ENCODE results near the gene EXOG. TPM values are rescaled to one million over a fixed set of nuclear protein-coding genes. Genes with fewer than 3 reads are reported as not detected.

Gene EXOG
- total and polyA plus RNA-seq, 12 donors: 10.7 to 39.9 (median 25.4) TPM

DNA sequence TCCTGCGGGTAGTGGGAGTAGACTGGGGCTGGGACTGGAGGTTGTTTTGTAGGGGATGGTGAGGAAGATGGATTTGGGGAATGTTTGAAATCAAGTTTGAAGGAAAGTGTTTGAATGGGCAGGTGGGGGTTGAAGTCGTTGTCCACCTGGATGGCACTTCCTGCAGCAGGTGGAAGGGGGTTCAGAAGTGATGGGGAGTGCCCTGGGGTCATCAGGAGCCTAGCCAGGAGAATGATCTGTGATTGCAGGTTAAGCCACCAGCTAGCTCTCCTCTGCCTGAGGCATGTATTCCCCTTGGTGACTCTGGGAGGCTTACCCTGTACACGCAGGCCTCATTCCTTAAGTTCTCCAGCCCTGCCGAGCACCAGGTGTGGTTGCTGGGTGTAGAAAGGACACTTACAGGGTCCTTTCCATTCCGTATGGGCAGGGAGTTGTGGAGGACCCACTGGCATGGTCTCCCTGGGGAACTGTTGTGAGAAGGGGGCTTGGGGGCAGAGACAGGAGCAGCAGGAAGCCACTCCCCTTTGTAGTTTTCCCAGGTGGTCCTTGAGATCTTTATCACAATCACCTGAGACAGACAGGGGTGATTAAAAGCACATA is 19.9 kb upstream of the EXOG start:
- intact Hi-C loops (cut with DNase I): loop anchor here in 6 of 10 donors (5.0 to 10.0 kb wide), 5 partner anchors 129 to 471 kb away; partner anchors contain the start of gene XYLB (in 2 of the 6)
- no peaks in the 10 kb centered on the region for H3K27me3 ChIP-seq
- H3K9me3 ChIP-seq: no peaks in the 10 kb centered on the region
- peaks cover 0 to 36% (median 16%) of the 10 kb centered on the region in 9 donors for H3K36me3 ChIP-seq
- H3K4me3 ChIP-seq: no peak overlapping the region
- no peak overlapping the region for H3K27ac ChIP-seq
- no peak for DNase-seq
- ATAC-seq: no peak
- TF ChIP-seq, protein P1, sequence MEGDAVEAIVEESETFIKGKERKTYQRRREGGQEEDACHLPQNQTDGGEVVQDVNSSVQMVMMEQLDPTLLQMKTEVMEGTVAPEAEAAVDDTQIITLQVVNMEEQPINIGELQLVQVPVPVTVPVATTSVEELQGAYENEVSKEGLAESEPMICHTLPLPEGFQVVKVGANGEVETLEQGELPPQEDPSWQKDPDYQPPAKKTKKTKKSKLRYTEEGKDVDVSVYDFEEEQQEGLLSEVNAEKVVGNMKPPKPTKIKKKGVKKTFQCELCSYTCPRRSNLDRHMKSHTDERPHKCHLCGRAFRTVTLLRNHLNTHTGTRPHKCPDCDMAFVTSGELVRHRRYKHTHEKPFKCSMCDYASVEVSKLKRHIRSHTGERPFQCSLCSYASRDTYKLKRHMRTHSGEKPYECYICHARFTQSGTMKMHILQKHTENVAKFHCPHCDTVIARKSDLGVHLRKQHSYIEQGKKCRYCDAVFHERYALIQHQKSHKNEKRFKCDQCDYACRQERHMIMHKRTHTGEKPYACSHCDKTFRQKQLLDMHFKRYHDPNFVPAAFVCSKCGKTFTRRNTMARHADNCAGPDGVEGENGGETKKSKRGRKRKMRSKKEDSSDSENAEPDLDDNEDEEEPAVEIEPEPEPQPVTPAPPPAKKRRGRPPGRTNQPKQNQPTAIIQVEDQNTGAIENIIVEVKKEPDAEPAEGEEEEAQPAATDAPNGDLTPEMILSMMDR (IDR thresholded peaks at IDR 0.05): no peak
- H3K4me1 ChIP-seq: peaks cover 0 to 30% (median 12%) of the 10 kb centered on the region in 9 donors
- WGBS, 2 donors: 68 to 78% methylated on average over 5 of the region's 5 CpGs

DNA sequence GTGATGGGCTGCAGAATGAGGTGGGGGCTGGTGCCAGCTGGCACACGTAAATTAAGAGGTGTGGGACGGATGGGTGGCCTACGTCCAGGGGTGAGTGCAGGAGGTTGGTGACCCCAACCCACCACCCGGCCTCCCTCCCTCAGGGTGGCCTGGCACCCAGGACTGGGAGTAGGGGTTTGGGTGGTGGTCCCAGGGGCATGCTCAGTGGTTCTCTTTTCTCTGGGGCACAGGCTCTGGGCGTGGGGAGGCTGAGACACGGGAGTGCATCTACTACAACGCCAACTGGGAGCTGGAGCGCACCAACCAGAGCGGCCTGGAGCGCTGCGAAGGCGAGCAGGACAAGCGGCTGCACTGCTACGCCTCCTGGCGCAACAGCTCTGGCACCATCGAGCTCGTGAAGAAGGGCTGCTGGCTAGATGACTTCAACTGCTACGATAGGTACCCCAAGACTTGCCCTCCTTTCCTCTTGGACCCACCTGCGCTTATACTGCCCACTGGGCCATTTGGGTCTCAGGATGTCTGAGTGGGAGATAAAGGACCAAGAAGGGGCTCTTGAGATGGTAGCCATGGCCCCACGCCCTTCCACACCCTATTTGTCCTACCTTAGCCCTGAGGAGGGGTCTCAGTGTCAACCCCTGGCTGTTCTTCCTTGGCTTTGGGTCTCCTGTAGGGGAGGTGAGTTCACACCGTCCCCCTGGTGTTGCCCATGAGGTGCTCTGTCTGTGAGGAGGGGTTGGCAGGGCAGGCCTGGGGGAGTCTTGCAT is 18.9 kb upstream of the EXOG start:
- TF ChIP-seq, protein P1 (IDR thresholded peaks at IDR 0.05): no peak
- no peak overlapping the region for H3K27ac ChIP-seq
- WGBS, 2 donors: 94% methylated on average over 21 of the region's 21 CpGs
- H3K4me3 ChIP-seq: no peak overlapping the region
- ATAC-seq: no peak
- intact Hi-C loops (cut with DNase I): loop anchor here in 6 of 10 donors (5.0 to 10.0 kb wide), 5 partner anchors 130 to 472 kb away; partner anchors contain the start of gene XYLB (in 2 of the 6)
- peaks cover 0 to 46% (median 26%) of the 10 kb centered on the region in 9 donors for H3K36me3 ChIP-seq
- no peaks in the 10 kb centered on the region for H3K9me3 ChIP-seq
- peaks cover 0 to 23% (median 12%) of the 10 kb centered on the region in 9 donors for H3K4me1 ChIP-seq
- no peaks in the 10 kb centered on the region for H3K27me3 ChIP-seq
- DNase-seq: no peak

DNA sequence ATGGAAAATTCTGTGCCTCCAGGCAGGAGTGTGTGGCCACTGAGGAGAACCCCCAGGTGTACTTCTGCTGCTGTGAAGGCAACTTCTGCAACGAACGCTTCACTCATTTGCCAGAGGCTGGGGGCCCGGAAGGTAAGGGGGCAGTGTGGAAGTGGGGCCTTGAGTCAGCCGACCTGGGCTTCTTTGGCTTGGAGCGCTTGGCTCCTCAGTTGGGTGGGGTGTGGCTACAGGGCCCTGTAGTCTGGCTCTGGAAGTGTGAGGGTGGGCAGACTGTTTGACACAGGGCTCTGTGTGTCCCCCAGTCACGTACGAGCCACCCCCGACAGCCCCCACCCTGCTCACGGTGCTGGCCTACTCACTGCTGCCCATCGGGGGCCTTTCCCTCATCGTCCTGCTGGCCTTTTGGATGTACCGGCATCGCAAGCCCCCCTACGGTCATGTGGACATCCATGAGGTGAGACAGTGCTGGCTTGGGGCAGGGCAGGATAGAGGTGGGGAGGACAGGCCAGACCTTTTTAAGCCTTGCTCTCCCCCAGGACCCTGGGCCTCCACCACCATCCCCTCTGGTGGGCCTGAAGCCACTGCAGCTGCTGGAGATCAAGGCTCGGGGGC is 18.2 kb upstream of the EXOG start:
- no peak for ATAC-seq

More for the DNA sequence above, 18.2 kb upstream of the EXOG start:
- DNase-seq: no peak
- intact Hi-C loops (cut with DNase I): loop anchor here in 9 of 10 donors (2.0 to 10.0 kb wide), 6 partner anchors 131 to 473 kb away; partner anchors contain the start of gene XYLB (in 7 of the 9)
- Histone ChIP-seq H3K36me3 (peaks cover 0 to 53% (median 26%) of the 10 kb centered on the region in 9 donors), H3K27ac (no peak overlapping the region), H3K9me3 (no peaks in the 10 kb centered on the region), H3K4me1 (peaks cover 0 to 16% (median 10%) of the 10 kb centered on the region in 9 donors), H3K4me3 (no peak overlapping the region), H3K27me3 (no peaks in the 10 kb centered on the region)
- TF ChIP-seq, protein P1 (IDR thresholded peaks at IDR 0.05): no peak
- WGBS, 2 donors: 92 to 93% methylated on average over 15 of the region's 15 CpGs
